Loucy (cell line): ENCODE data around the gene GPR32.

ENCODE experiments used
- CTCF ChIP-seq: fragments of 200-600 bp; sonication (generic); conservative IDR thresholded peaks from 2 replicates; pipeline ENCODE4 v1.5.1; 2014; ENCODE audit warnings: mild to moderate bottlenecking, antibody characterized with exemption, low read length
- EZH2phosphoT487 ChIP-seq: fragments of 200-600 bp; IDR thresholded peaks from 2 replicates; pipeline ENCODE4 v1.6.1; 2018; ENCODE audit warnings: antibody characterized with exemption, mild to moderate bottlenecking, moderate library complexity, borderline replicate concordance

- TF ChIP-seq CTCF (no peak), EZH2phosphoT487 (no peak)
Observed at GRCh38 chr19:50728084-50728737, 42.1 kb upstream of the GPR32 start.
